Neural crest cell (in vitro differentiated cells): ENCODE data around the gene CEP120. TPM values are rescaled to one million over a fixed set of nuclear protein-coding genes. Genes with fewer than 3 reads are reported as not detected.

Source experiments
- DNase-seq: peaks from one replicate; pipeline ENCODE4 v3.0.0; 2021; ENCODE audit warnings: low read depth, mixed read lengths, low spot score
- H3K27ac Mint-ChIP-seq: one replicate; pipeline ENCODE4 v1.8.0; 2021; ENCODE audit warnings: mild to moderate bottlenecking, mixed read lengths; ENCODE audit not compliant: unreplicated experiment
- H3K27me3 Mint-ChIP-seq: 2 replicates; pipeline ENCODE4 v1.8.0; 2021; ENCODE audit warnings: low read depth, mild to moderate bottlenecking, mixed read lengths
- H3K36me3 Mint-ChIP-seq: 2 replicates; pipeline ENCODE4 v1.8.0; 2021; ENCODE audit warnings: low read depth, mild to moderate bottlenecking, mixed read lengths
- H3K4me1 Mint-ChIP-seq: 2 replicates; pipeline ENCODE4 v1.8.0; 2021; ENCODE audit warnings: mixed read lengths
- H3K4me3 Mint-ChIP-seq: one replicate; pipeline ENCODE4 v1.8.0; 2021; ENCODE audit warnings: mild to moderate bottlenecking, mixed read lengths
- H3K9me3 Mint-ChIP-seq: 2 replicates; pipeline ENCODE4 v1.8.0; 2021; ENCODE audit warnings: mixed read lengths
- CTCF ChIP-seq: fragments of 200-600 bp; sonication (generic); conservative IDR thresholded peaks from 2 replicates; pipeline ENCODE4 v1.5.0; 2021; ENCODE audit warnings: antibody characterized with exemption, mild to moderate bottlenecking
- total RNA-seq: library from RNA; stranded (reverse); gene quantifications from 2 replicates; pipeline ENCODE4 v1.2.1, GENCODE V29; 2021

The CEP120 gene
- total RNA-seq, 1 donor from 2014 or later: 26.0 TPM

GRCh38 chr5:123456242-123456641 lies 33.0 kb upstream of the CEP120 start:
- Mint-ChIP-seq H3K36me3 (no peaks in the 10 kb centered on the region), H3K9me3 (peaks cover 3% of the 10 kb centered on the region), H3K27ac (no peak overlapping the region), H3K4me3 (no peak overlapping the region), H3K27me3 (no peaks in the 10 kb centered on the region), H3K4me1 (peaks cover 5% of the 10 kb centered on the region)
- no peak for TF ChIP-seq CTCF
- no peak for DNase-seq

GRCh38 chr5:123455640-123456039 lies 32.4 kb upstream of the CEP120 start:
- no peak overlapping the region for H3K27ac Mint-ChIP-seq
- H3K9me3 Mint-ChIP-seq: peaks cover 3% of the 10 kb centered on the region
- no peak for TF ChIP-seq CTCF
- no peak overlapping the region for H3K4me3 Mint-ChIP-seq
- DNase-seq: no peak
- no peaks in the 10 kb centered on the region for H3K27me3 Mint-ChIP-seq
- H3K4me1 Mint-ChIP-seq: peaks cover 9% of the 10 kb centered on the region
- H3K36me3 Mint-ChIP-seq: no peaks in the 10 kb centered on the region

GRCh38 chr5:123455095-123455494 lies 31.9 kb upstream of the CEP120 start:
- no peak for TF ChIP-seq CTCF
- no peaks in the 10 kb centered on the region for H3K27me3 Mint-ChIP-seq
- H3K27ac Mint-ChIP-seq: no peak overlapping the region
- DNase-seq: no peak
- H3K4me3 Mint-ChIP-seq: no peak overlapping the region
- H3K4me1 Mint-ChIP-seq: peaks cover 7% of the 10 kb centered on the region
- H3K9me3 Mint-ChIP-seq: peaks cover 1% of the 10 kb centered on the region
- H3K36me3 Mint-ChIP-seq: no peaks in the 10 kb centered on the region

DNA sequence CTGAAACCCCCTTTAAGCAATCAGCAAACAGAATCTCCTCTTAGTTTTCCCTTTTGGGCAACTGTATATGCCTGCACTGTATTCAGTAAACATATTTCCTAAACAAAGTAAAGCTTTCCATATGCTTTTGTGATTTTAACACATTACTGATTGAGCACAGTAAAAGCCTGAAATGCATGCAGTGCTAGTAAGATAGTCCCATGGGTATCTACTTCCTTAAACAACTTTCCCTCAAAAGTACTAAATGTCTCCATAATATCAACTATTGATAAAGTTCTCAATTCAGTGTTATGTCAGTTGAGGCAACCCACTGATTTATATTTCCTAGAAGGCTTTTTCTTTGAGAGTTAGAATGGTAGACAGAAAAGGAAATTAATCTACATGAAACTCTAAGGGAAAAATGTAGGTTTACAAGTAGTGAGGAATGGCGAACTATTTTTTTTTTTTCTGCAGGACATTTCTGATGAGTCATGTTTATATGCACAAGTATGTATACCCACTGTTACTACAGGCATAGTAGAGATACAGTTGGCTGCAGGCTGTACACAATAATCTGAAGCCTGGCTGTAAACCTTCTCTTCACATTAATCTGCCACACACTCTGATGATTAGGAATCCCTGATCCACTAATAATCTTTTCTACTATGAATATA lies 31.2 kb upstream of the CEP120 start:
- H3K9me3 Mint-ChIP-seq: no peaks in the 10 kb centered on the region
- no peak overlapping the region for H3K27ac Mint-ChIP-seq
- peaks cover 13% of the 10 kb centered on the region for H3K4me1 Mint-ChIP-seq
- no peak overlapping the region for H3K4me3 Mint-ChIP-seq
- no peak for TF ChIP-seq CTCF
- H3K27me3 Mint-ChIP-seq: no peaks in the 10 kb centered on the region
- DNase-seq: no peak
- no peaks in the 10 kb centered on the region for H3K36me3 Mint-ChIP-seq

DNA sequence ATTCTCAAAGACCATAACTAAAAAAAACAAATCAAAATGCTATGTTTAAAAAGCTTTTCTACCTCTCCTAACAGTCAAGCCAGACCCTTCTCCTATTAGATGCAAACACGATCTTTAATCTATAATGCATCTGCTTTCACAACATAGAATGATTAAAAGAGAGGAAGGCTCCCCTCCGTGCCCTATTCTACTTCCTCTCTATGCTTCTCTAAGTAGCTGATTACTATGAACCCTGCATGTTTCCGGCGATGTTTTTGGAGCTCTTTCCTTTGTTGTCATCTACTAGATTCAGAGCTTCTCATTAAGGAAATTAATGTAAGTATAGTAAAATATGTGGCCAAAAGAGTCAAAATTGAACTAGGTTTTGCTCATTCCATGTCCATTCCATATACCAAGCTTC lies 29.2 kb upstream of the CEP120 start:
- TF ChIP-seq CTCF: no peak
- peaks cover 18% of the 10 kb centered on the region for H3K4me1 Mint-ChIP-seq
- no peaks in the 10 kb centered on the region for H3K36me3 Mint-ChIP-seq
- no peak for DNase-seq
- no peak overlapping the region for H3K27ac Mint-ChIP-seq
- H3K9me3 Mint-ChIP-seq: no peaks in the 10 kb centered on the region
- H3K27me3 Mint-ChIP-seq: no peaks in the 10 kb centered on the region
- H3K4me3 Mint-ChIP-seq: no peak overlapping the region
